ENCODE results near the gene KLHL28.

DNA sequence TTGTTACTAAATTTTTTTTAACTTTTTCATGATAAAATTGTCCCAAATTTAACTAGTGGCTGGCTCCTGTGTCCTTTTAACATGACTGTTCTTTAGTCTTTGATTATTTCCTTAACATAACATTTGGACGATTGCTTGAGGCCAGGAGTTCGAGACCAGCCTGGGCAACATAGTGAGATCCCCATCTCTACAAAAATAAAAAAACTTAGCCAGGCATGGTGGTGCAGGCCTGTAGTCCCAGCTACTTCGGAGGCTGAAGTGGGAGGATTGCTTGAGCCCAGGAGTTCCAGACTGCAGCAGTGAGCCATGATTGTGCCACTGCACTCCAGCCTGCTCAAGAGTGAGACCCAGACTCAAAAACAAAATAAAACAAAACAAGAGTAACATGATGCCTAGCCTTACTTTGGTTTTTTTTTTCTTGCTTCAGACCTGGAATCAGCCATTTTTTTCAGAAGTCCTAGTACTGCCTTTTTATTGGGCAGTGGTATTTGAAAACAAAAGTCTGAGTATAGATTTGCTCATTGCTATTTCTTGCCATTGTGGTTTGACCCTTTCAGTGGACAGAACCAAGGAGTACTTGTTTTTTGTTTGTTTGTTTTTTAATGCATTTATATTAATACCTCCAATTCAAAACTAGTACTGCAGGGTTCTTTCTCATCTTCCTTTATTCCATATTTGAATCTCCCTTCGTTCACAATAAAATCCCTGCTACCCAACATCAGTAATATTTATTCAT, 5.0 kb upstream of the KLHL28 start:
- TF ChIP-seq EZH2 (IDR thresholded peaks at IDR 0.05) (no peak), CEBPB (IDR thresholded peaks at IDR 0.05; ENCODE audit: low read depth) (no peak), EGR1 (IDR thresholded peaks at IDR 0.05; ENCODE audit: low read depth) (no peak), TCF7L2 (IDR thresholded peaks at IDR 0.05; ENCODE audit: borderline replicate concordance, extremely low read depth, insufficient read depth, insufficient read length) (no peak), POLR2A (IDR thresholded peaks at IDR 0.05; ENCODE audit: borderline replicate concordance, extremely low read depth, insufficient read depth, insufficient read length) (no peak), ZBTB33 (IDR thresholded peaks at IDR 0.05; ENCODE audit: extremely low read depth, insufficient replicate concordance, low read length) (no peak), POLR2AphosphoS5 (IDR thresholded peaks at IDR 0.05; ENCODE audit: low read depth, low read length) (no peak), RAD21 (IDR thresholded peaks at IDR 0.05; ENCODE audit: low read depth) (no peak), ZNF274 (IDR thresholded peaks at IDR 0.05; ENCODE audit: low read depth, low read length) (no peak), YY1 (IDR thresholded peaks at IDR 0.05; ENCODE audit: extremely low read depth, insufficient replicate concordance, low read depth, low read length) (no peak), SP1 (IDR thresholded peaks at IDR 0.05; ENCODE audit: low read depth) (no peak)
- TF ChIP-seq, protein P1, sequence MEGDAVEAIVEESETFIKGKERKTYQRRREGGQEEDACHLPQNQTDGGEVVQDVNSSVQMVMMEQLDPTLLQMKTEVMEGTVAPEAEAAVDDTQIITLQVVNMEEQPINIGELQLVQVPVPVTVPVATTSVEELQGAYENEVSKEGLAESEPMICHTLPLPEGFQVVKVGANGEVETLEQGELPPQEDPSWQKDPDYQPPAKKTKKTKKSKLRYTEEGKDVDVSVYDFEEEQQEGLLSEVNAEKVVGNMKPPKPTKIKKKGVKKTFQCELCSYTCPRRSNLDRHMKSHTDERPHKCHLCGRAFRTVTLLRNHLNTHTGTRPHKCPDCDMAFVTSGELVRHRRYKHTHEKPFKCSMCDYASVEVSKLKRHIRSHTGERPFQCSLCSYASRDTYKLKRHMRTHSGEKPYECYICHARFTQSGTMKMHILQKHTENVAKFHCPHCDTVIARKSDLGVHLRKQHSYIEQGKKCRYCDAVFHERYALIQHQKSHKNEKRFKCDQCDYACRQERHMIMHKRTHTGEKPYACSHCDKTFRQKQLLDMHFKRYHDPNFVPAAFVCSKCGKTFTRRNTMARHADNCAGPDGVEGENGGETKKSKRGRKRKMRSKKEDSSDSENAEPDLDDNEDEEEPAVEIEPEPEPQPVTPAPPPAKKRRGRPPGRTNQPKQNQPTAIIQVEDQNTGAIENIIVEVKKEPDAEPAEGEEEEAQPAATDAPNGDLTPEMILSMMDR (IDR thresholded peaks at IDR 0.05 in 2 of 3, conservative IDR thresholded peaks at IDR 0.05 in 1 of 3; ENCODE audit: borderline replicate concordance in 1 of 3, insufficient read depth in 1 of 3, low read depth in 2 of 3, low read length in 2 of 3) = no peak
